Measurements from ENCODE around the gene NRBP1. TPM values are rescaled to one million over a fixed set of nuclear protein-coding genes. Genes with fewer than 3 reads are reported as not detected.

Gene NRBP1
- total and polyA plus RNA-seq, 2 of the 4 experiments (the other 2 are of a cell fraction) = 120 to 155 TPM

DNA sequence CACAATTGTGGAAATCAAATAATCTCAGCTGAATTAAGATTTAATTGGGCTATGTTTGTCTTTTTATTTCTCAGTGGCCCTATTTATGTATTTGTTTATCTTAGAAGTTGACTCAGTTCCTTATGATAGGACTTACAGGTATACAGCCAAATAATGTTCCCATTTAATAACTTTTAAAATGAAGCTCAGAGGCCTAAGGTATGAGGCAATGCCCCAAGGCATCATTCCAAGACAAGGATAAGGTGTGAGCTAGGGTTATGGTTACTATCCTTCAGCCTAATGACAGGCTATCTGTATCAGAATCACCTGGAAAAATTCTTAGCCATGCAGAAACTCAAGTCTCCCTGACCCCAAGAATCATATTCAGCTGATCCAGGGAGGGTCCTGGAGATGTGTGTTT lies 7.4 kb upstream of the NRBP1 start:
- Histone ChIP-seq H3K14ac (replicated peaks; ENCODE audit: low read depth, low read length) (no peak overlapping the region), H4K91ac (ENCODE audit: insufficient read depth, low read depth, low read length) (no peak overlapping the region), H2AFZ (replicated peaks; ENCODE audit: low read length, poor library complexity) (no peak overlapping the region), H3K4ac (ENCODE audit: low read depth, low read length) (no peak overlapping the region), H3K4me3 (ENCODE audit: insufficient read depth, low read depth, low read length) (no peak overlapping the region), H4K8ac (ENCODE audit: low read depth in 2 of 2, low read length in 2 of 2) (no peak overlapping the region), H4K5ac (ENCODE audit: low read depth, low read length) (no peak overlapping the region), H3K9ac (ENCODE audit: low read depth, low read length) (no peak overlapping the region), H3K9me1 (ENCODE audit: insufficient read depth, low read length) (no peaks in the 10 kb centered on the region), H2BK120ac (ENCODE audit: low read depth, low read length) (no peak overlapping the region), H3K18ac (ENCODE audit: low read depth, low read length) (no peak overlapping the region), H2AK9ac (replicated peaks; ENCODE audit: low read depth, low read length, poor library complexity) (no peak overlapping the region), H3K23ac (ENCODE audit: low read depth, low read length) (no peak overlapping the region), H2BK20ac (ENCODE audit: low read depth, low read length) (no peak overlapping the region), H3K4me1 (ENCODE audit: control insufficient read depth, insufficient read depth, low read length) (no peaks in the 10 kb centered on the region), H4K20me1 (ENCODE audit: insufficient read depth, low read length) (no peaks in the 10 kb centered on the region), H2BK5ac (ENCODE audit: low read depth, low read length, poor library complexity, severe bottlenecking) (no peak overlapping the region), H3K56ac (ENCODE audit: extremely low read depth, insufficient read depth, low read length) (no peak overlapping the region), H3K27ac (ENCODE audit: insufficient read depth, low read length) (no peak overlapping the region), H3K27me3 (ENCODE audit: control insufficient read depth, insufficient read depth, low read length) (peaks cover 2% of the 10 kb centered on the region; the same call in 1 of the 2 replicates), H2BK15ac (ENCODE audit: low read depth, low read length) (no peak overlapping the region), H3K79me1 (ENCODE audit: low read depth in 1 of 2, low read length in 2 of 2) (no peaks in the 10 kb centered on the region), H3K36me3 (ENCODE audit: control insufficient read depth, insufficient read depth, low read length) (no peaks in the 10 kb centered on the region), H3K9me3 (ENCODE audit: control insufficient read depth, insufficient read depth, low read length) (no peaks in the 10 kb centered on the region), H2AK5ac (ENCODE audit: low read depth, low read length) (no peak overlapping the region), H3K4me2 (ENCODE audit: low read depth, low read length) (no peak overlapping the region)
- ATAC-seq (ENCODE audit: low read depth) = no peak
- in situ Hi-C loops (cut with MboI; ENCODE audit: low sequenced_read_pairs) = no loop called here
- intact Hi-C loops (cut with micrococcal nuclease) = no loop called here
- ChIA-PET CTCF (no interaction called here), POLR2A (ENCODE audit: unreplicated experiment) (no interaction called here)
- TF ChIP-seq POLR2A (IDR thresholded peaks at IDR 0.05; ENCODE audit: low read depth, low read length) = no peak
- no peak for TF ChIP-seq RAD21 (IDR thresholded peaks at IDR 0.05; ENCODE audit: low read length)
- TF ChIP-seq, protein P1, sequence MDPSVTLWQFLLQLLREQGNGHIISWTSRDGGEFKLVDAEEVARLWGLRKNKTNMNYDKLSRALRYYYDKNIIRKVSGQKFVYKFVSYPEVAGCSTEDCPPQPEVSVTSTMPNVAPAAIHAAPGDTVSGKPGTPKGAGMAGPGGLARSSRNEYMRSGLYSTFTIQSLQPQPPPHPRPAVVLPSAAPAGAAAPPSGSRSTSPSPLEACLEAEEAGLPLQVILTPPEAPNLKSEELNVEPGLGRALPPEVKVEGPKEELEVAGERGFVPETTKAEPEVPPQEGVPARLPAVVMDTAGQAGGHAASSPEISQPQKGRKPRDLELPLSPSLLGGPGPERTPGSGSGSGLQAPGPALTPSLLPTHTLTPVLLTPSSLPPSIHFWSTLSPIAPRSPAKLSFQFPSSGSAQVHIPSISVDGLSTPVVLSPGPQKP (IDR thresholded peaks at IDR 0.05; ENCODE audit: borderline replicate concordance, low read depth, low read length) = no peak
- TF ChIP-seq MXI1 (IDR thresholded peaks at IDR 0.05; ENCODE audit: borderline replicate concordance, low read depth, low read length) = no peak
- TF ChIP-seq FOS (IDR thresholded peaks at IDR 0.05; ENCODE audit: low read depth, low read length) = no peak
- TF ChIP-seq RCOR1 (IDR thresholded peaks at IDR 0.05; ENCODE audit: insufficient replicate concordance, low read length) = no peak
- TF ChIP-seq MAFK (IDR thresholded peaks at IDR 0.05; ENCODE audit: low read depth, low read length) = no peak
- TF ChIP-seq RFX5 (IDR thresholded peaks at IDR 0.05; ENCODE audit: low read depth, low read length) = no peak
- no peak for TF ChIP-seq SMC3 (IDR thresholded peaks at IDR 0.05; ENCODE audit: low read depth, low read length)
- TF ChIP-seq, protein P2, sequence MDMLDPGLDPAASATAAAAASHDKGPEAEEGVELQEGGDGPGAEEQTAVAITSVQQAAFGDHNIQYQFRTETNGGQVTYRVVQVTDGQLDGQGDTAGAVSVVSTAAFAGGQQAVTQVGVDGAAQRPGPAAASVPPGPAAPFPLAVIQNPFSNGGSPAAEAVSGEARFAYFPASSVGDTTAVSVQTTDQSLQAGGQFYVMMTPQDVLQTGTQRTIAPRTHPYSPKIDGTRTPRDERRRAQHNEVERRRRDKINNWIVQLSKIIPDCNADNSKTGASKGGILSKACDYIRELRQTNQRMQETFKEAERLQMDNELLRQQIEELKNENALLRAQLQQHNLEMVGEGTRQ (IDR thresholded peaks at IDR 0.05; ENCODE audit: low read depth, low read length) = no peak
- TF ChIP-seq NFE2L2 (IDR thresholded peaks at IDR 0.05; ENCODE audit: low read depth, low read length) = no peak
- TF ChIP-seq MAZ (IDR thresholded peaks at IDR 0.05; ENCODE audit: borderline replicate concordance, low read depth, low read length) = no peak
- no peak for TF ChIP-seq CHD1 (IDR thresholded peaks at IDR 0.05; ENCODE audit: low read depth, low read length)
- TF ChIP-seq, protein P3, sequence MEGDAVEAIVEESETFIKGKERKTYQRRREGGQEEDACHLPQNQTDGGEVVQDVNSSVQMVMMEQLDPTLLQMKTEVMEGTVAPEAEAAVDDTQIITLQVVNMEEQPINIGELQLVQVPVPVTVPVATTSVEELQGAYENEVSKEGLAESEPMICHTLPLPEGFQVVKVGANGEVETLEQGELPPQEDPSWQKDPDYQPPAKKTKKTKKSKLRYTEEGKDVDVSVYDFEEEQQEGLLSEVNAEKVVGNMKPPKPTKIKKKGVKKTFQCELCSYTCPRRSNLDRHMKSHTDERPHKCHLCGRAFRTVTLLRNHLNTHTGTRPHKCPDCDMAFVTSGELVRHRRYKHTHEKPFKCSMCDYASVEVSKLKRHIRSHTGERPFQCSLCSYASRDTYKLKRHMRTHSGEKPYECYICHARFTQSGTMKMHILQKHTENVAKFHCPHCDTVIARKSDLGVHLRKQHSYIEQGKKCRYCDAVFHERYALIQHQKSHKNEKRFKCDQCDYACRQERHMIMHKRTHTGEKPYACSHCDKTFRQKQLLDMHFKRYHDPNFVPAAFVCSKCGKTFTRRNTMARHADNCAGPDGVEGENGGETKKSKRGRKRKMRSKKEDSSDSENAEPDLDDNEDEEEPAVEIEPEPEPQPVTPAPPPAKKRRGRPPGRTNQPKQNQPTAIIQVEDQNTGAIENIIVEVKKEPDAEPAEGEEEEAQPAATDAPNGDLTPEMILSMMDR (conservative IDR thresholded peaks at IDR 0.05; ENCODE audit: low read depth, low read length) = no peak
- TF ChIP-seq BHLHE40 (IDR thresholded peaks at IDR 0.05; ENCODE audit: low read depth, low read length) = no peak
- no peak for TF ChIP-seq CEBPB (IDR thresholded peaks at IDR 0.05; ENCODE audit: low read depth, low read length)
- no TSS peak for BruUV-seq (replicated peaks)
- DNase-seq = no peak
- dilution Hi-C loops (cut with HindIII; ENCODE audit: low sequenced_read_pairs, unreplicated experiment) = no loop called here

Data from IMR-90 (cell line).